H1 (cell line): ENCODE measurements around the gene ZCCHC9. TPM values are rescaled to one million over a fixed set of nuclear protein-coding genes. Genes with fewer than 3 reads are reported as not detected.

Source experiments
- CTCF ChIA-PET: fragments of 300-600 bp; sonication (Branson Sonifier 250); formaldehyde crosslinking; loops from one replicate; lab custom pipeline; 2021; ENCODE audit not compliant: partially characterized antibody; lab: Charles Lee
- POLR2A ChIA-PET: fragments of 300-600 bp; sonication (Branson Sonifier 250); formaldehyde crosslinking; loops from one replicate; lab custom pipeline; 2021; ENCODE audit warnings: inconsistent platforms; ENCODE audit not compliant: partially characterized antibody; lab: Charles Lee
- DNase-seq, 2 experiments: peaks; one replicate each; pipeline versions ENCODE4 v3.0.0 to v3.0.0-alpha.2; 2010 to 2022; ENCODE audit warnings: low spot score in 2 of 2, low read depth in 1 of 2, mixed read lengths in 1 of 2
- FAIRE-seq: peaks from 2 replicates; lab custom pipeline; 2011; peaks lifted over from hg19 to GRCh38; lab: Jason Lieb, UNC
- H2AFZ ChIP-seq: 2 replicates; pipeline ENCODE4 v1.8.1; 2012; ENCODE audit warnings: low read length, inconsistent platforms
- H2AK5ac ChIP-seq: 2 replicates; pipeline ENCODE4 v1.6.1; 2013; ENCODE audit warnings: low read depth, low read length
- H2BK120ac ChIP-seq: replicated peaks from 2 replicates; pipeline ENCODE3; 2013; ENCODE audit warnings: low read depth, low read length, inconsistent platforms
- H2BK12ac ChIP-seq: 2 replicates; pipeline ENCODE4 v1.6.1; 2013; ENCODE audit warnings: low read depth, low read length
- H2BK15ac ChIP-seq: 2 replicates; pipeline ENCODE4 v1.6.1; 2013; ENCODE audit warnings: low read length
- H2BK20ac ChIP-seq: 2 replicates; pipeline ENCODE4 v1.6.1; 2013; ENCODE audit warnings: low read length
- H2BK5ac ChIP-seq: 2 replicates; pipeline ENCODE4 v1.6.1; 2013; ENCODE audit warnings: low read depth, low read length
- H3K14ac ChIP-seq: 2 replicates; pipeline ENCODE4 v1.6.1; 2013; ENCODE audit warnings: inconsistent platforms; ENCODE audit not compliant: insufficient read length
- H3K18ac ChIP-seq: 2 replicates; pipeline ENCODE4 v1.6.1; 2013; ENCODE audit warnings: low read length; ENCODE audit errors: extremely low read depth
- H3K23ac ChIP-seq: 2 replicates; pipeline ENCODE4 v1.6.1; 2013; ENCODE audit warnings: inconsistent platforms; ENCODE audit not compliant: insufficient read length
- H3K23me2 ChIP-seq: 2 replicates; pipeline ENCODE4 v1.6.1; 2013; ENCODE audit warnings: low read depth, low read length
- H3K27ac ChIP-seq: 2 replicates; pipeline ENCODE4 v1.6.1; 2011; ENCODE audit warnings: low read depth, low read length, inconsistent platforms
- H3K27me3 ChIP-seq, 4 experiments: replicated peaks in 1 of 4; 1 replicate in 1 of 4; 2 replicates in 3 of 4; pipeline versions ENCODE4 v1.6.1 to v1.8.1; 2011 to 2013; ENCODE audit warnings: low read length in 3 of 4, mild to moderate bottlenecking in 3 of 4, inconsistent platforms in 2 of 4, mixed read lengths in 2 of 4, moderate library complexity in 1 of 4; ENCODE audit not compliant: control insufficient read depth in 3 of 4, insufficient read depth in 3 of 4; ENCODE audit errors: extremely low read depth in 1 of 4
- H3K36me3 ChIP-seq, 4 experiments: 2 replicates each; pipeline versions ENCODE4 v1.6.1 to v1.8.1; 2011 to 2013; ENCODE audit warnings: mild to moderate bottlenecking in 4 of 4, low read length in 3 of 4, moderate library complexity in 2 of 4, control low read depth in 1 of 4, inconsistent platforms in 1 of 4; ENCODE audit not compliant: insufficient read depth in 4 of 4, control insufficient read depth in 2 of 4
- H3K4ac ChIP-seq: replicated peaks from 2 replicates; pipeline ENCODE3; 2013; ENCODE audit warnings: low read length, low read depth, mixed read lengths, inconsistent platforms; ENCODE audit not compliant: insufficient read length
- H3K4me1 ChIP-seq, 4 experiments: replicated peaks in 1 of 4; 1 replicate in 1 of 4; 2 replicates in 3 of 4; pipeline versions ENCODE4 v1.6.1 to v1.8.1; 2011 to 2013; ENCODE audit warnings: low read length in 3 of 4, inconsistent platforms in 2 of 4, mixed read lengths in 1 of 4; ENCODE audit not compliant: insufficient read depth in 4 of 4, control insufficient read depth in 3 of 4
- H3K4me2 ChIP-seq, 2 experiments: 2 replicates each; pipeline versions ENCODE4 v1.6.1 to v1.8.1; 2011 to 2013; ENCODE audit warnings: low read depth in 2 of 2, low read length in 2 of 2, control low read depth in 1 of 2, inconsistent platforms in 1 of 2, mild to moderate bottlenecking in 1 of 2; ENCODE audit not compliant: insufficient read depth in 1 of 2
- H3K4me3 ChIP-seq, 4 experiments: fragments of 200-600, 300-600 bp in 1 of 4; sonication (generic), shearing (Covaris generic), sonication (Bioruptor Twin) in 1 of 4; 2 replicates each; pipeline versions ENCODE4 v1.5.1 to v1.8.1; 2011 to 2016; ENCODE audit warnings: low read length in 4 of 4, low read depth in 3 of 4, control low read depth in 2 of 4, inconsistent platforms in 2 of 4, mild to moderate bottlenecking in 2 of 4, mixed read lengths in 1 of 4, moderate library complexity in 1 of 4; ENCODE audit not compliant: insufficient read depth in 2 of 4; ENCODE audit errors: extremely low read depth in 1 of 4
- H3K56ac ChIP-seq: replicated peaks from 2 replicates; pipeline ENCODE3; 2013; ENCODE audit warnings: low read depth, mild to moderate bottlenecking, mixed read lengths, low read length, inconsistent platforms; ENCODE audit not compliant: insufficient read length
- H3K79me1 ChIP-seq: 2 replicates; pipeline ENCODE4 v1.6.1; 2013; ENCODE audit warnings: low read depth, low read length, control low read depth
- H3K79me2 ChIP-seq, 2 experiments: 2 replicates each; pipeline versions ENCODE4 v1.6.1 to v1.8.1; 2012 to 2013; ENCODE audit warnings: low read length in 2 of 2, mild to moderate bottlenecking in 2 of 2, inconsistent platforms in 1 of 2; ENCODE audit not compliant: insufficient read depth in 2 of 2, control insufficient read depth in 1 of 2
- H3K9ac ChIP-seq, 4 experiments: replicated peaks in 1 of 4; 1 replicate in 1 of 4; 2 replicates in 3 of 4; pipeline versions ENCODE4 v1.6.1 to v1.8.1; 2011 to 2013; ENCODE audit warnings: low read depth in 3 of 4, low read length in 3 of 4, control low read depth in 2 of 4, mild to moderate bottlenecking in 2 of 4, moderate library complexity in 2 of 4, inconsistent platforms in 1 of 4; ENCODE audit errors: extremely low read depth in 1 of 4
- H3K9me3 ChIP-seq, 2 experiments: 2 replicates each; pipeline versions ENCODE4 v1.6.1 to v1.8.1; 2012 to 2013; ENCODE audit warnings: mild to moderate bottlenecking in 2 of 2, moderate library complexity in 2 of 2, control low read depth in 1 of 2, inconsistent platforms in 1 of 2, low read depth in 1 of 2, low read length in 1 of 2, mixed read lengths in 1 of 2; ENCODE audit not compliant: insufficient read depth in 2 of 2
- H4K20me1 ChIP-seq, 2 experiments: replicated peaks in 1 of 2; 2 replicates each; pipeline versions ENCODE3 to v1.8.1; 2011 to 2013; ENCODE audit warnings: inconsistent platforms in 2 of 2, low read length in 2 of 2, mild to moderate bottlenecking in 1 of 2; ENCODE audit not compliant: insufficient read depth in 2 of 2, control insufficient read depth in 1 of 2
- H4K5ac ChIP-seq: 2 replicates; pipeline ENCODE4 v1.6.1; 2013; ENCODE audit warnings: low read length, low read depth, mixed read lengths, inconsistent platforms; ENCODE audit not compliant: insufficient read length
- H4K8ac ChIP-seq: 2 replicates; pipeline ENCODE4 v1.8.0; 2013; ENCODE audit warnings: mild to moderate bottlenecking, moderate library complexity, low read length, inconsistent platforms; ENCODE audit not compliant: insufficient read depth; ENCODE audit errors: extremely low read depth
- H4K91ac ChIP-seq: replicated peaks from 2 replicates; pipeline ENCODE3; 2013; ENCODE audit warnings: low read length, mixed read lengths, inconsistent platforms; ENCODE audit not compliant: insufficient read length
- FOSL1 ChIP-seq: IDR thresholded peaks from 2 replicates; pipeline ENCODE4 v1.6.1; 2011; ENCODE audit warnings: mild to moderate bottlenecking, low read depth, low read length, moderate library complexity; ENCODE audit not compliant: insufficient read depth
- PHF8 ChIP-seq: fragments of 200-600 bp; sonication (generic); conservative IDR thresholded peaks from 2 replicates; pipeline ENCODE4 v1.7.1; 2012; ENCODE audit warnings: low read depth, mild to moderate bottlenecking, inconsistent platforms, low read length, moderate library complexity
- SIX5 ChIP-seq: IDR thresholded peaks from 2 replicates; pipeline ENCODE4 v1.6.1; 2011; ENCODE audit warnings: mild to moderate bottlenecking, low read depth, low read length
- WGBS, 2 experiments: shearing (Covaris generic) in 1 of 2; methylation state at CpG; one replicate each; pipeline versions ENCODE4 v1.1.6 to v1.1.7; 2013 to 2015; ENCODE audit warnings: low lambda C conversion rate in 2 of 2, mixed read lengths in 2 of 2, inconsistent platforms in 1 of 2, low coverage in 1 of 2, missing lambda C conversion rate in 1 of 2; ENCODE audit not compliant: insufficient replicate concordance in 2 of 2, insufficient coverage in 1 of 2, insufficient read length in 1 of 2; ENCODE audit errors: extremely low coverage in 1 of 2, missing lambda C conversion rate in 1 of 2; 5-methylcytosine and 5-hydroxymethylcytosine counted together
- polyA plus RNA-seq, 7 experiments: library from polyadenylated mRNA; depleted of rRNA in 3 of 7; stranded (reverse) in 5 of 7; unstranded in 2 of 7; fragments of >200 nt in 5 of 7; fragments of 200-250 nt in 2 of 7; gene quantifications; 1 replicate in 5 of 7; 2 replicates in 1 of 7; 4 replicates in 1 of 7; pipeline versions ENCODE4 v1.2.1 to v1.2.3, GENCODE V29; 2011 to 2013; ENCODE audit warnings: missing spikeins in 2 of 7, mixed read lengths in 2 of 7
- total RNA-seq: library from RNA; stranded (reverse); fragmentation: NEBNext Ultra II Directional; extraction: Animal tissue kit (Norgen Biotek cat#: 25700); gene quantifications from 2 replicates; pipeline ENCODE4 v1.2.1, GENCODE V29; 2021

ZCCHC9 gene
- total and polyA plus RNA-seq, 2 of the 8 experiments (the other 6 are each of a cell fraction or from before 2014, with no cell fraction given): 10.9 to 33.6 TPM

DNA sequence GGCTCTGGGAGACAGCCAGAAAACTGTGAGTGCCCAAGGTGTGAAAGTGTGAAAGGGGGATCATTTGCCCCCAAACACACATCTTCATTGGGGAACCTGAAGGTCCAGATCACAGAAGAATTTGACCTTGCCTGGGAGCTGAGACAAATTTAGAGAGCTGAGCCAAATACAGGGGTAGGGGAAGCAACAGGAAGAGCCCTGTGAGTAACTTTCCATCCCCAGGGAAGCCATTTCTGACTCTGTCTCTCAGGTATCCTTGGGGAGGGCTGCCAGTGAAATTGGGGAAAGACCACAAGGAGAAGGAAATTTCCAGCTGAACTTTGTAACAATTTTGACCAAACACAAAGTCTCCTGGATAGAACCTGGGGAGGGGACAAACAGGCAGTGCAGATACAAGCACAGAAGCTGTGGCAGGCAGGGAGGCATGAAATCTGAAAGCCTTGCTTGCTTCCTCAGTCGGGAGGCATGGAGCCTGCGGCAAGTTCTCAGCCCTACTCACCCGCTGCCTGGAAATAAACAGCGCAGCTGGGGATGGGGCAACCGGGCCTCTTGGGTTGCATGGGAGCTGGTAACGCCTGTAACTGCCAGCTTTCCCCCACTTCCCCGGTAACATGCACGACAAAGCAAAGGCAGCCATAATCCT is 31.5 kb upstream of the ZCCHC9 start:
- 0 out of 2 replicates have a peak overlapping the region, but pooled peaks have one; percentile 21 for H2BK15ac ChIP-seq
- POLR2A ChIA-PET: interaction anchor here (0.6 to 2.2 kb wide), 4 partner anchors 12 to 88 kb away, joined by 3 to 7 read pairs (median 4); partner anchors contain the start of gene CKMT2
- no peak overlapping the region for H4K5ac ChIP-seq
- H2BK12ac ChIP-seq: 0 out of 2 replicates have a peak overlapping the region, but pooled peaks have one; percentile 27
- peak overlapping the region; percentile 44; the same call in 1 of the 2 replicates for H3K18ac ChIP-seq
- peak overlapping the region; percentile 8 to 36; a peak in 2 of 4 replicates for H3K4me2 ChIP-seq
- no peak overlapping the region; the same call in 1 of the 2 replicates for H2BK5ac ChIP-seq
- H3K56ac ChIP-seq: no peak overlapping the region
- H3K23me2 ChIP-seq: no peaks in the 10 kb centered on the region
- H4K91ac ChIP-seq: no peak overlapping the region
- H3K4ac ChIP-seq: no peak overlapping the region
- FAIRE-seq: no peak
- H3K36me3 ChIP-seq: no peaks in the 10 kb centered on the region
- H3K9me3 ChIP-seq: no peaks in the 10 kb centered on the region
- H3K14ac ChIP-seq: no peak overlapping the region
- TF ChIP-seq PHF8: no peak
- TF ChIP-seq SIX5: no peak
- TF ChIP-seq FOSL1: no peak
- H3K23ac ChIP-seq: no peak overlapping the region
- no peaks in the 10 kb centered on the region for H3K27me3 ChIP-seq
- no peak overlapping the region; a peak in 1 of 8 replicates for H3K4me3 ChIP-seq
- H3K79me1 ChIP-seq: 0 out of 2 replicates have a peak, but pooled peaks cover 3% of the 10 kb centered on the region
- 86% methylated on average over 8 of the region's 8 CpGs; no CpG with 5 or more reads in 1 of the 2 experiments for WGBS, 2 experiments
- DNase-seq: no peak
- CTCF ChIA-PET: interaction anchor here (0.6 to 2.1 kb wide), 9 partner anchors 13 to 104 kb away, joined by 3 to 8 read pairs (median 5); no protein-coding TSS in a partner anchor
- no peak overlapping the region for H2BK20ac ChIP-seq
- no peak overlapping the region for H4K8ac ChIP-seq
- H2AFZ ChIP-seq: no peak overlapping the region
- H3K4me1 ChIP-seq: peaks cover 0 to 11% (median 3%) of the 10 kb centered on the region in 4 experiments; a peak in 3 of 7 replicates
- no peak overlapping the region for H2AK5ac ChIP-seq
- peak overlapping the region; percentile 47; the same call in 1 of the 2 replicates for H3K27ac ChIP-seq
- H2BK120ac ChIP-seq: no peak overlapping the region
- peak overlapping the region in 2 of 4 experiments; percentile 21 to 25; a peak in 1 of 7 replicates for H3K9ac ChIP-seq
- H3K79me2 ChIP-seq: peaks cover 0 to 67% of the 10 kb centered on the region in 2 experiments; a peak in 2 of 4 replicates
- H4K20me1 ChIP-seq: peaks cover 0 to 4% of the 10 kb centered on the region in 2 experiments
